Chondrocyte (in vitro differentiated cells): ENCODE results near the gene A2M. TPM values are rescaled to one million over a fixed set of nuclear protein-coding genes. Genes with fewer than 3 reads are reported as not detected.

Source experiments
- DNase-seq: peaks from one replicate; pipeline ENCODE4 v3.0.0; 2021; ENCODE audit warnings: mixed read lengths, low spot score
- H3K27ac Mint-ChIP-seq: one replicate; pipeline ENCODE4 v1.8.0; 2021; ENCODE audit warnings: mild to moderate bottlenecking, moderate library complexity, mixed read lengths; ENCODE audit not compliant: unreplicated experiment
- H3K27me3 Mint-ChIP-seq: 2 replicates; pipeline ENCODE4 v1.8.0; 2021; ENCODE audit warnings: low read depth, mixed read lengths
- H3K36me3 Mint-ChIP-seq: 2 replicates; pipeline ENCODE4 v1.8.0; 2021; ENCODE audit warnings: low read depth, mixed read lengths
- H3K4me1 Mint-ChIP-seq: 2 replicates; pipeline ENCODE4 v1.8.0; 2021; ENCODE audit warnings: low read depth, mild to moderate bottlenecking, mixed read lengths
- H3K4me3 Mint-ChIP-seq: one replicate; pipeline ENCODE4 v1.8.0; 2021; ENCODE audit warnings: mild to moderate bottlenecking, moderate library complexity, mixed read lengths; ENCODE audit not compliant: unreplicated experiment
- H3K9me3 Mint-ChIP-seq: 2 replicates; pipeline ENCODE4 v1.8.0; 2021; ENCODE audit warnings: low read depth, mixed read lengths
- total RNA-seq: library from RNA; stranded (reverse); gene quantifications from 3 replicates; pipeline ENCODE4 v1.2.1, GENCODE V29; 2021
- TF ChIP-seq, protein P1 (sequence below): fragments of 200-600 bp; sonication (generic); IDR thresholded peaks from 2 replicates; pipeline ENCODE4 v1.5.0; 2021; ENCODE audit warnings: antibody characterized with exemption, mild to moderate bottlenecking, moderate library complexity

A2M gene
- total RNA-seq, 1 donor from 2014 or later: 40.8 TPM

DNA sequence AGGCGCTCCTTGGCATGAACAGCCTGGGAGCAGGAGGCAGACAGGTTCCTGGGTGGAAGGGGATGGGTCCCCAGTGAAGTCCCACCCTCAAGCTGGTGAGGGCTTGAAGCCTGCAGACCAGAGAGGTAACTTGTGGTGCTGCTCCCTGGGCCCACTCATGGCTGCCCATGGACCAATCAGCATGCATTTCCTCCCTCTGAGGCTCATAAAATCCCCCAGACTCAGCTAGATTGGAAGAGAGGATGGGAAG, 50.2 kb downstream of the A2M start:
- Mint-ChIP-seq H3K27ac (no peak overlapping the region), H3K4me3 (peak overlapping the region; percentile 81), H3K4me1 (peaks cover 22% of the 10 kb centered on the region), H3K36me3 (no peaks in the 10 kb centered on the region), H3K9me3 (no peaks in the 10 kb centered on the region), H3K27me3 (no peaks in the 10 kb centered on the region)
- TF ChIP-seq, protein P1, sequence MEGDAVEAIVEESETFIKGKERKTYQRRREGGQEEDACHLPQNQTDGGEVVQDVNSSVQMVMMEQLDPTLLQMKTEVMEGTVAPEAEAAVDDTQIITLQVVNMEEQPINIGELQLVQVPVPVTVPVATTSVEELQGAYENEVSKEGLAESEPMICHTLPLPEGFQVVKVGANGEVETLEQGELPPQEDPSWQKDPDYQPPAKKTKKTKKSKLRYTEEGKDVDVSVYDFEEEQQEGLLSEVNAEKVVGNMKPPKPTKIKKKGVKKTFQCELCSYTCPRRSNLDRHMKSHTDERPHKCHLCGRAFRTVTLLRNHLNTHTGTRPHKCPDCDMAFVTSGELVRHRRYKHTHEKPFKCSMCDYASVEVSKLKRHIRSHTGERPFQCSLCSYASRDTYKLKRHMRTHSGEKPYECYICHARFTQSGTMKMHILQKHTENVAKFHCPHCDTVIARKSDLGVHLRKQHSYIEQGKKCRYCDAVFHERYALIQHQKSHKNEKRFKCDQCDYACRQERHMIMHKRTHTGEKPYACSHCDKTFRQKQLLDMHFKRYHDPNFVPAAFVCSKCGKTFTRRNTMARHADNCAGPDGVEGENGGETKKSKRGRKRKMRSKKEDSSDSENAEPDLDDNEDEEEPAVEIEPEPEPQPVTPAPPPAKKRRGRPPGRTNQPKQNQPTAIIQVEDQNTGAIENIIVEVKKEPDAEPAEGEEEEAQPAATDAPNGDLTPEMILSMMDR: no peak
- DNase-seq: no peak

DNA sequence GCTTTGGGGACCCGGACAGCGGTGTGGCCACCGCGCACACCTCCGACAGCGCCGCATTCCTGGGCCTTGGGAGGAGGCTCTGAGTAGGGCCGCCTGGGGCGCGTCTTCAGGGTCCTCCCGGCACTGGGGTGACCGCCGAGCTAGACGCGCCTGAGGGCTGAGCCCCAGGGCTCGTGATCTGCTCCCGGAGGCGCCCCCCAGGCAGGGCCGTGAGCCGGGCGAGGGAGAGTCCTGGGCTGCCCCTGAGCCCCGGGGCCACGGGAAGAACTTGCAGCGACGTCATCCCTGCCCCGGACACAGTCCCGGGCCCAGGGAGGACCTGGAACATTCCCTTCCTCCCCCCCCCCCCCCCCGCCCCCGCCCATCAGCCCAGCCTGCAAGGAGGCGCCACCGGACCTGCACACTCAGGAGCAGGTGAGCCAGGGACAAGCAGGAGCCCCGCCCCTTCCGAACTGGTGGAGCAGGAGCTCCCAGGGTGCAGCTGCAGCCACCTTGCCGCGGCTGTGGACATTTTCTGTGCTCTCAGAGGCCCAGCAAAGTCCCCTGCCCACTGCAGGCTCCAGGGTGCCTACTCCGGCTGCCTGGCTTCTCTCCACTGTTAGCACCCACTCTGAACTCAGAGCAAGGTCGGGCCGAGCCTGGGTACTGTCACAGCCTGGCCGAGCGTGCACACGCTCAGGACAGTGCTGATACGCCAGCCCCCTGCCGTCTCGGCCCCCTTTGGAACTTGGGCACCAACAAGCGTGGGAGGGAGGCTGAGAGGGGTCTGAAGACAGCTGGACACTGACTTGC, 50.7 kb downstream of the A2M start:
- no peaks in the 10 kb centered on the region for H3K36me3 Mint-ChIP-seq
- no peaks in the 10 kb centered on the region for H3K27me3 Mint-ChIP-seq
- peaks cover 22% of the 10 kb centered on the region for H3K4me1 Mint-ChIP-seq
- H3K4me3 Mint-ChIP-seq: peak overlapping the region; percentile 81
- TF ChIP-seq, protein P1: no peak
- no peaks in the 10 kb centered on the region for H3K9me3 Mint-ChIP-seq
- no peak for DNase-seq
- H3K27ac Mint-ChIP-seq: peak overlapping the region; percentile 82

DNA sequence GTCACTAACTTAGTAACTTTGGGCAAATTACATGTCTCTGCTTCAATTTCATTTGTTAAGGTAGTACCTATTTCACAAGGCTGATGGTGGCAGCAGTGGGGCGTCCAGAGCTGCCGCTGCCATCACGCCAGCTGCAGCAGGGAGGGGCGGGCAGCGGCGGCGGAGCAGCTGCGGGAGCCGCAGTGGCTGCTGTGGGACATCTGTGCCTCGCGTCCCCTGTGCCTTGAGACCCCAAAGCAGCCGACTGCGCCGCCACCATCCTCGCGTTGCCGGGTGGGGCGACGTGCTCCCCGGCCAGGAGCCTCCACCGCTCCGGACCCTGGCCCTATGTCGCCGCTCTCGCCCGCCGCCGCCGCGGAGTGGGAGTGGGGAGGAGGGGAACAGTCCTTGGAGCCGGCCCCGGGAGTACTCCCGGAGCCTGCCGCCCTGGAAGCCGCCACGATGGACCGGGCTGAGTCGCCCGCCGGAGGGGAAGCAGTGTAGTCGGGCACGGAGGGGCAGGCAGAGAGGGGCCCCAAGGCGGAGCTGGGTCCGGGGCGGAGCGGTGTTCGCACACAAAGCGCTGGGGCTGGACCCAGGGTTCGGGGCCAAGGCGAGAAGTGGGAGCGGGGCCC, 51.4 kb downstream of the A2M start:
- no peaks in the 10 kb centered on the region for H3K27me3 Mint-ChIP-seq
- TF ChIP-seq, protein P1: peak; percentile 78
- peak overlapping the region; percentile 82 for H3K27ac Mint-ChIP-seq
- H3K36me3 Mint-ChIP-seq: no peaks in the 10 kb centered on the region
- DNase-seq: no peak
- H3K4me3 Mint-ChIP-seq: peak overlapping the region; percentile 81
- no peaks in the 10 kb centered on the region for H3K9me3 Mint-ChIP-seq
- peaks cover 22% of the 10 kb centered on the region for H3K4me1 Mint-ChIP-seq

DNA sequence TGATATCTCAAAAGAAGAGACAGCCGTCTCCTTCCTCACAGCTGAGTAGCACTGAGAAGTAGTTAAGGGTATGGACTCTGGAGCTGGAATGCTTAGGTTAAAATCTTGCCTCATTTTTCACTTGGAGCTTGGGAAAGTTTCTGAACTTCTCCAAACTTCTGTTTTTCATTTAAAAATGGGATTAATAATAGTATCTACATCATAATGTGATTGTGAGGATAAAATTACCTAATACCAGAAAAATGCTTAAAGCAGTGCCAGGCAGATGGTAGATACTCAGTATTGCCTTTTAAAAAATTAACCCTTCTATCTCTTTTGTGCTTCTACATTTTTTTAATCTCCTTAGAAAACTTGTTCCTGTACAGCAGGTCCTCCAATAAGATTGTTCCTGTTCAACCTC, 63.1 kb downstream of the A2M start:
- no peaks in the 10 kb centered on the region for H3K36me3 Mint-ChIP-seq
- H3K4me1 Mint-ChIP-seq: no peaks in the 10 kb centered on the region
- H3K9me3 Mint-ChIP-seq: no peaks in the 10 kb centered on the region
- TF ChIP-seq, protein P1: no peak
- H3K27me3 Mint-ChIP-seq: peaks cover 14% of the 10 kb centered on the region
- H3K27ac Mint-ChIP-seq: no peak overlapping the region
- DNase-seq: no peak
- no peak overlapping the region for H3K4me3 Mint-ChIP-seq

DNA sequence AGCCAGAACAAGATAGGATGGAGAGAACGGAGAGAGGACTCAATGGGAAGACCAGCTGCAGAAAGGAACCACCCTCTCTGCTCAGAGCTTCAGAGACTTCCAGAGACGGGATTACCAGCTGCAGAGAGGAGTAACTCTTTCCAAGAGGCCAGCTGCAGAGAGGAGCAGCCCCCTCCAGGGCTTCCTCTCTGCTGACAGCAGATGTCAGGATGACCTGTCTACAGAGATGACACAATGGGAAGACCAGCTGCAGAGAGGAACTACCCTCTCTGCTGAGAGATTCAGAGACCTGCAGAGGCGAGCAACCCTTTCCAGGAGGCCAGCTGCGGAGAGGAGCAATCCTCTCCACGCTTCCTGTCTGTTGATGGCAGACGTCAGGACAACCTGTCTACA, 64.6 kb downstream of the A2M start:
- H3K27ac Mint-ChIP-seq: no peak overlapping the region
- TF ChIP-seq, protein P1: no peak
- no peak overlapping the region for H3K4me3 Mint-ChIP-seq
- H3K4me1 Mint-ChIP-seq: no peaks in the 10 kb centered on the region
- H3K27me3 Mint-ChIP-seq: peaks cover 17% of the 10 kb centered on the region
- no peaks in the 10 kb centered on the region for H3K9me3 Mint-ChIP-seq
- H3K36me3 Mint-ChIP-seq: no peaks in the 10 kb centered on the region
- DNase-seq: no peak
